ENCODE results near the gene TOP3B. TPM values are rescaled to one million over a fixed set of nuclear protein-coding genes. Genes with fewer than 3 reads are reported as not detected.

The TOP3B gene
- total RNA-seq, 1 donor from 2014 or later, result 53.9 TPM

- H3K9ac ChIP-seq, result no peak overlapping the region
- TF ChIP-seq EZH2phosphoT487 (IDR thresholded peaks at IDR 0.05), result no peak
- no peak for TF ChIP-seq EZH2 (IDR thresholded peaks at IDR 0.05)
- TF ChIP-seq CTCF (IDR thresholded peaks at IDR 0.05), result no peak
- Mint-ChIP-seq H3K36me3 (no peaks in the 10 kb centered on the region), H3K27me3 (ENCODE audit: insufficient read depth, low read depth) (peaks cover 2% of the 10 kb centered on the region), H3K4me1 (no peaks in the 10 kb centered on the region), H3K9me3 (no peaks in the 10 kb centered on the region), H3K4me3 (no peak overlapping the region), H3K27ac (no peak overlapping the region)
- no peaks in the 10 kb centered on the region for H3K36me3 ChIP-seq
- no peak overlapping the region for H3K4me2 ChIP-seq
- H3K4me1 ChIP-seq, result no peaks in the 10 kb centered on the region
- H3K27ac ChIP-seq, result no peak overlapping the region
- H3K9me3 ChIP-seq (ENCODE audit: low read depth), result no peaks in the 10 kb centered on the region
- H3K4me3 ChIP-seq, result no peak overlapping the region
- H3F3A ChIP-seq (ENCODE audit: low read depth), result no peaks in the 10 kb centered on the region
- H3K79me2 ChIP-seq (ENCODE audit: low read depth), result no peaks in the 10 kb centered on the region
- H3K27me3 ChIP-seq, result peaks cover 100% of the 10 kb centered on the region
- H2AFZ ChIP-seq (replicated peaks), result no peak overlapping the region
- DNase-seq (ENCODE audit: low spot score), result no peak
- no peaks in the 10 kb centered on the region for H4K20me1 ChIP-seq (ENCODE audit: low read depth)
Measured at GRCh38 chr22:22005945-22006595, 23.5 kb upstream of the TOP3B start.

GRCh38 chr22:22003233-22003632 lies 20.6 kb upstream of the TOP3B start:
- no peaks in the 10 kb centered on the region for H3K4me1 Mint-ChIP-seq
- no peaks in the 10 kb centered on the region for H3K9me3 Mint-ChIP-seq

GRCh38 chr22:22002526-22003055 lies 20.0 kb upstream of the TOP3B start:
- H3K27me3 ChIP-seq, result peaks cover 100% of the 10 kb centered on the region
- H3K27ac ChIP-seq, result no peak overlapping the region
- no peak overlapping the region for H3K9ac ChIP-seq
- no peak overlapping the region for H3K4me3 ChIP-seq
- H3K27ac Mint-ChIP-seq, result no peak overlapping the region
- no peaks in the 10 kb centered on the region for H3K9me3 Mint-ChIP-seq
- H3K36me3 ChIP-seq, result no peaks in the 10 kb centered on the region
- TF ChIP-seq EZH2phosphoT487 (IDR thresholded peaks at IDR 0.05) (no peak), EZH2 (IDR thresholded peaks at IDR 0.05) (no peak), CTCF (IDR thresholded peaks at IDR 0.05) (no peak)
- no peak overlapping the region for H2AFZ ChIP-seq (replicated peaks)
- H3K36me3 Mint-ChIP-seq, result no peaks in the 10 kb centered on the region
- no peaks in the 10 kb centered on the region for H3K4me1 Mint-ChIP-seq
- no peaks in the 10 kb centered on the region for H4K20me1 ChIP-seq (ENCODE audit: low read depth)
- no peak for DNase-seq (ENCODE audit: low spot score)
- H3K27me3 Mint-ChIP-seq (ENCODE audit: insufficient read depth, low read depth), result peaks cover 2% of the 10 kb centered on the region
- no peaks in the 10 kb centered on the region for H3K79me2 ChIP-seq (ENCODE audit: low read depth)
- H3K4me2 ChIP-seq, result no peak overlapping the region
- no peaks in the 10 kb centered on the region for H3K4me1 ChIP-seq
- H3K9me3 ChIP-seq (ENCODE audit: low read depth), result no peaks in the 10 kb centered on the region
- H3K4me3 Mint-ChIP-seq, result no peak overlapping the region
- no peaks in the 10 kb centered on the region for H3F3A ChIP-seq (ENCODE audit: low read depth)

More at GRCh38 chr22:22003233-22003632, 20.6 kb upstream of the TOP3B start:
- no peak overlapping the region for H3K27ac ChIP-seq
- no peaks in the 10 kb centered on the region for H4K20me1 ChIP-seq (ENCODE audit: low read depth)
- H3K79me2 ChIP-seq (ENCODE audit: low read depth), result no peaks in the 10 kb centered on the region
- H3K27ac Mint-ChIP-seq, result no peak overlapping the region
- H3F3A ChIP-seq (ENCODE audit: low read depth), result no peaks in the 10 kb centered on the region
- no peaks in the 10 kb centered on the region for H3K9me3 ChIP-seq (ENCODE audit: low read depth)
- H3K36me3 ChIP-seq, result no peaks in the 10 kb centered on the region
- H3K36me3 Mint-ChIP-seq, result no peaks in the 10 kb centered on the region
- no peak overlapping the region for H3K4me3 ChIP-seq
- DNase-seq (ENCODE audit: low spot score), result no peak
- no peak for TF ChIP-seq EZH2phosphoT487 (IDR thresholded peaks at IDR 0.05)
- peaks cover 100% of the 10 kb centered on the region for H3K27me3 ChIP-seq
- H3K9ac ChIP-seq, result no peak overlapping the region
- H3K4me2 ChIP-seq, result no peak overlapping the region
- H3K4me1 ChIP-seq, result no peaks in the 10 kb centered on the region
- H3K4me3 Mint-ChIP-seq, result no peak overlapping the region
- peaks cover 2% of the 10 kb centered on the region for H3K27me3 Mint-ChIP-seq (ENCODE audit: insufficient read depth, low read depth)
- no peak overlapping the region for H2AFZ ChIP-seq (replicated peaks)

Data from neural progenitor cell (in vitro differentiated cells).